Measurements from ENCODE around the gene CBLN1. TPM values are rescaled to one million over a fixed set of nuclear protein-coding genes. Genes with fewer than 3 reads are reported as not detected.

Gene CBLN1
- total and polyA plus RNA-seq, 9 of the 15 experiments (the other 6 are each of a cell fraction or from before 2014, with no cell fraction given), result not detected

GRCh38 chr16:49250689-49251088 lies 30.9 kb downstream of the CBLN1 start:
- CTCF ChIA-PET (ENCODE audit: low intra/inter-chr PET ratio), result no interaction called here
- POLR2A ChIA-PET, result no interaction called here
- no peak overlapping the region for H3K27ac ChIP-seq (ENCODE audit: extremely low read depth, low read depth, low read length)
- H3K4me1 ChIP-seq (replicated peaks in 1 of 2; ENCODE audit: control insufficient read depth in 2 of 2, insufficient read depth in 2 of 2, low read length in 2 of 2), result no peaks in the 10 kb centered on the region
- no peaks in the 10 kb centered on the region for H4K20me1 ChIP-seq (replicated peaks; ENCODE audit: control insufficient read depth, insufficient read depth, low read length)
- H3K27me3 ChIP-seq (ENCODE audit: control insufficient read depth in 2 of 2, insufficient read depth in 2 of 2, low read length in 2 of 2), result no peaks in the 10 kb centered on the region
- no peak overlapping the region for H3K9ac ChIP-seq (ENCODE audit: insufficient read depth in 1 of 2, low read depth in 2 of 2, low read length in 2 of 2)
- no peaks in the 10 kb centered on the region for H3K36me3 ChIP-seq (ENCODE audit: control insufficient read depth, insufficient read depth, low read length)
- ATAC-seq (no peak), DNase-seq (ENCODE audit: extremely low read depth in 1 of 4, low spot score in 3 of 4) (no peak), FAIRE-seq (no peak)
- no peaks in the 10 kb centered on the region for H3K9me1 ChIP-seq (ENCODE audit: control insufficient read depth, insufficient read depth, low read length)
- TF ChIP-seq ZNF146 (CRISPR knock-in tag; IDR thresholded peaks at IDR 0.05; ENCODE audit: unreplicated experiment) (no peak), ZNF280B (CRISPR knock-in tag; IDR thresholded peaks at IDR 0.05) (no peak), ETV5 (CRISPR knock-in tag; IDR thresholded peaks at IDR 0.05; ENCODE audit: low read depth) (no peak), TBP (optimal IDR thresholded peaks at IDR 0.05; ENCODE audit: low read depth, low read length) (no peak), ASH1L (IDR thresholded peaks at IDR 0.05; ENCODE audit: borderline replicate concordance, low read depth, partially characterized antibody) (no peak), NCOA2 (IDR thresholded peaks at IDR 0.05; ENCODE audit: partially characterized antibody in 2 of 2) (no peak), ZNF347 (CRISPR knock-in tag; IDR thresholded peaks at IDR 0.05; ENCODE audit: low read depth) (no peak), TRIM28 (IDR thresholded peaks at IDR 0.05) (no peak), SRSF9 (IDR thresholded peaks at IDR 0.05; ENCODE audit: borderline replicate concordance, low read depth, low read length) (no peak), ZNF165 (CRISPR knock-in tag; IDR thresholded peaks at IDR 0.05; ENCODE audit: borderline replicate concordance) (no peak), HDAC3 (IDR thresholded peaks at IDR 0.05; ENCODE audit: borderline replicate concordance, partially characterized antibody) (no peak), PHTF2 (CRISPR knock-in tag; IDR thresholded peaks at IDR 0.05) (no peak)
- TF ChIP-seq, protein P1, sequence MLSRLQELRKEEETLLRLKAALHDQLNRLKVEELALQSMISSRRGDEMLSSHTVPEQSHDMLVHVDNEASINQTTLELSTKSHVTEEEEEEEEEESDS (CRISPR knock-in tag; IDR thresholded peaks at IDR 0.05), result no peak
- TF ChIP-seq, protein P2, sequence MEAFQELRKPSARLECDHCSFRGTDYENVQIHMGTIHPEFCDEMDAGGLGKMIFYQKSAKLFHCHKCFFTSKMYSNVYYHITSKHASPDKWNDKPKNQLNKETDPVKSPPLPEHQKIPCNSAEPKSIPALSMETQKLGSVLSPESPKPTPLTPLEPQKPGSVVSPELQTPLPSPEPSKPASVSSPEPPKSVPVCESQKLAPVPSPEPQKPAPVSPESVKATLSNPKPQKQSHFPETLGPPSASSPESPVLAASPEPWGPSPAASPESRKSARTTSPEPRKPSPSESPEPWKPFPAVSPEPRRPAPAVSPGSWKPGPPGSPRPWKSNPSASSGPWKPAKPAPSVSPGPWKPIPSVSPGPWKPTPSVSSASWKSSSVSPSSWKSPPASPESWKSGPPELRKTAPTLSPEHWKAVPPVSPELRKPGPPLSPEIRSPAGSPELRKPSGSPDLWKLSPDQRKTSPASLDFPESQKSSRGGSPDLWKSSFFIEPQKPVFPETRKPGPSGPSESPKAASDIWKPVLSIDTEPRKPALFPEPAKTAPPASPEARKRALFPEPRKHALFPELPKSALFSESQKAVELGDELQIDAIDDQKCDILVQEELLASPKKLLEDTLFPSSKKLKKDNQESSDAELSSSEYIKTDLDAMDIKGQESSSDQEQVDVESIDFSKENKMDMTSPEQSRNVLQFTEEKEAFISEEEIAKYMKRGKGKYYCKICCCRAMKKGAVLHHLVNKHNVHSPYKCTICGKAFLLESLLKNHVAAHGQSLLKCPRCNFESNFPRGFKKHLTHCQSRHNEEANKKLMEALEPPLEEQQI (IDR thresholded peaks at IDR 0.05), result no peak
- TF ChIP-seq, protein P3, sequence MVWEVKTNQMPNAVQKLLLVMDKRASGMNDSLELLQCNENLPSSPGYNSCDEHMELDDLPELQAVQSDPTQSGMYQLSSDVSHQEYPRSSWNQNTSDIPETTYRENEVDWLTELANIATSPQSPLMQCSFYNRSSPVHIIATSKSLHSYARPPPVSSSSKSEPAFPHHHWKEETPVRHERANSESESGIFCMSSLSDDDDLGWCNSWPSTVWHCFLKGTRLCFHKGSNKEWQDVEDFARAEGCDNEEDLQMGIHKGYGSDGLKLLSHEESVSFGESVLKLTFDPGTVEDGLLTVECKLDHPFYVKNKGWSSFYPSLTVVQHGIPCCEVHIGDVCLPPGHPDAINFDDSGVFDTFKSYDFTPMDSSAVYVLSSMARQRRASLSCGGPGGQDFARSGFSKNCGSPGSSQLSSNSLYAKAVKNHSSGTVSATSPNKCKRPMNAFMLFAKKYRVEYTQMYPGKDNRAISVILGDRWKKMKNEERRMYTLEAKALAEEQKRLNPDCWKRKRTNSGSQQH (CRISPR knock-in tag; IDR thresholded peaks at IDR 0.05), result no peak
- no peaks in the 10 kb centered on the region for H3K79me2 ChIP-seq (ENCODE audit: control insufficient read depth, insufficient read depth, low read length)
- intact Hi-C loops (cut with micrococcal nuclease), result no loop called here
- BruUV-seq (replicated peaks), result no TSS peak
- WGBS (ENCODE audit: insufficient coverage, low coverage, missing lambda C conversion rate), result 0% methylated on average over 1 of the region's 1 CpG
- H3K4me2 ChIP-seq (ENCODE audit: insufficient read depth, low read length), result no peak overlapping the region
- H3K9me3 ChIP-seq (replicated peaks; ENCODE audit: control insufficient read depth, insufficient read depth, low read depth, low read length), result no peaks in the 10 kb centered on the region
- in situ Hi-C loops (cut with MboI), result no loop called here
- no peak overlapping the region for H3K4me3 ChIP-seq
- no peak overlapping the region for H2AFZ ChIP-seq (ENCODE audit: low read depth, low read length)
